ENCODE data around the gene POLR3F.
A peak's percentile ranks its signal among the peaks of the same experiment; 100 is the strongest.
"Not testable (repeated sequence)": the region's sequence is repeated elsewhere in the genome, so short reads cannot be mapped to it uniquely, and the experiment has no call there.

Gene POLR3F

DNA sequence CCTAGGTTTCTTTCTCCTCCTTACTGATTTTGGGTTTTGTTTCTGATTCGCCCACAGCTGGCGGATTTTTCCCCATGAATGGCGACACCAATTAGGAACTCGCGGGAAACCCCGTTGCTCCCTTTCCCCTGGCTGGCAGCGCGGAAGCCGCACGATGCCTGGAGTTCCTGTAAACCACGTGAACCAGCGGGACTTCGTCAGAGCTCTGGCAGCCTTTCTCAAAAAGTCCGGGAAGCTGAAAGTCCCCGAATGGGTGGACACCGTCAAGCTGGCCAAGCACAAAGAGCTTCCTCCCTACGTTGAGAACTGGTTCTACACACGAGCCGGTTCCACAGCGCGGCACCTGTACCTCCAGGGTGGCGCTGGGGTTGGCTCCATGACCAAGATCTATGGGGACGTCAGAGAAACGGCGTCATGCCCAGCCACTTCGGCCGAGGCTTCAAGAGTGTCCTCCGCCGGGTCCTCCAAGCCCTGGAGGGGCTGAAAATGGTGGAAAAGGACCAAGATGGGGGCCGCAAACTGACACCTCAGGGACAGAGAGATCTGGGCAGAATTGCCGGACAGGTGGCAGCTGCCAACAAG lies 37.4 kb downstream of the POLR3F start:
- DNase-seq (ENCODE audit: low spot score): no peak

- no peak for DNase-seq (ENCODE audit: low spot score)
These were observed 39.6 kb downstream of the POLR3F start for GRCh38 chr20:18506744-18507143.

DNA sequence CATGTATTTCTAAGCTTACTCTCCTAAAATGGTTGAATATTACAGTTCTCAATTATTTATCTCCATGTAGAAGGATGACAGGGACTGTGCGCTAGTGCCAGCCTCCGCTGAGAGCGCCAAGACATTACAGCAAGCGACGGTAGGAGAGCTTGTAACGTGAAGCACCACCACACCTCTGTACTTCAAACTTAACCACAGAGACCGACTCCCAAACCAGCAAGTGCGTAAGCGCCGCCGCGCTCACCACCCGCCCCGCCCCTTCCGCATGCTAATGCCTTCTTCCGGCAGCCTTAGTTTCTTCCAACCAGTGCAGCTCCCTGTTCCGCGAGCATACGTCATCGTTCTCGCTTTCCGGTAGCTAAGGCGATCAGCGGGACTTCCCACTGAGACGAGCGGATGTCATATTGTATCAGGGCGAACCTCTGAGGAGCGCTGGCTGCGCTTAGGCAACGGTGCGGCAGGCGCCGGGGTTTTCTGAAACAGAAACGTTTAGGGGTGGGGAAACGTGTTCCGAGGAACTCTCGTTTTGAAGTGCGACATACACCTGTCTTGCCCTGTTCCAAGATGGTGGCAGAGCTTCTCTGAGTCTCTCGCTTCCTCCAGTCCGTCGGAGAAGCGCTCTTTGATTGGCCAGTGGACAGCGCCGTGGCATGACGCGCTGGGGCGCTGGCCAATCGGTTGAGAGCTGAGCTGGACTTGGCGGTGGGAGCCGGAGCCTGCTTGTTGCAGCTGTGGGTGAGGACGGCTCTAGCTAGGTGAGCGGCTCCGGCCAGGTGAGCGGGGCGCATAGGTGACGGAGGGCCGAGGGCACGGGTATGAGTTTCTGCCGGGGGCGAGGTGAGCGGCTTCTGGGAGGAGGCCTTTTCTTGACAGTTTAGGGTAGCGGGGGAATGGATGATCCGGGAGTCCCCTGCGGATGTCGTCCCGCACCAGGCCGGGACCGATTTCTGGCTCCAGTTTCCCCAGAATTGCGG lies 40.3 kb downstream of the POLR3F start, which contains the start of gene SEC23B:
Gene SEC23B (plus strand): TSS at position 723 of the 974 bp plus-strand sequence. CDS start 2,896 bp downstream, outside the sequence.
- peak; percentile 97 for DNase-seq (ENCODE audit: low spot score)

- no peak for DNase-seq (ENCODE audit: low spot score)
These were observed 44.4 kb downstream of the POLR3F start for GRCh38 chr20:18511571-18511970.

- no peak for DNase-seq (ENCODE audit: low spot score)
These were observed 46.0 kb downstream of the POLR3F start for GRCh38 chr20:18513208-18513607.

GRCh38 chr20:18514127-18514526 lies 46.9 kb downstream of the POLR3F start:
- no peak for DNase-seq (ENCODE audit: low spot score)

DNA sequence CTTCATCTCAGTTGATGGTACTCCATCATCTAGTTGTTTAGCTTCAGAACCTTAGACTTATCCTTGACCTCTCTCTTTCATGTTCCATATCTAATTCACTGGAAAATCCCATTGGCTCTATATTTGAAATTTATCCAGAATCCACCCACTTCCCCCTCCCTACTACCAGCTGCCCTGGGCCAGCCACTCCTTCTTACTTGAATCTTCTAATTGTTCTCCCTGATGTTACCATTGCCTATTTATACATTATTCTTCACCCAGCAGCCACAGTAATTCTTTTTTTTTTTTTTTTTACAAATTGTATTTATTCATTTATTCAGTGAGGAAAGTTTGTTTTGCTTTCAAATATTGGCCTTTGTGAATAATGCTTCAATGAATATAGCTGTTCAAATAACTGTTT lies 48.8 kb downstream of the POLR3F start:
- DNase-seq (ENCODE audit: low spot score): no peak

DNA sequence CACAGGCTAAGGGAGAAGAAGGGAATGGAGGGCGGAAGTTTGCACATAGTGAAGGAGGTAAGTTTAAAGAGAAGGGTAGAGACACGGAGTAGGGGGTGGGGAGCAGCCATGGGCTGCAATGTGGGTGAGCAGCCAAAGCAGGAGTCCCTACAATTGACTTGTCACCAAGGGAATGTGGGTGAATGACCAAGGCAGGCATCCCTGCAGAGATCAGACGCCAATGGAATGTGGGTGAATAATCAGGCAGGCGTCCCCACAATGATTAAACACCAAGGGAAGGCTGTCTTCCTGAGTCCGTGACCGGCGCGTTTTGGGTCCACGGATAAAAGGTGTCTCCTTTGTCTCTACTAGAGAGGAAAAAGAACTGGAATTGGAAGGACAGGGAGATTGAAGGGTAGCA lies 54.9 kb downstream of the POLR3F start:
- not testable (repeated sequence) for DNase-seq (ENCODE audit: low spot score)

- no peak for DNase-seq (ENCODE audit: low spot score)
These were observed 55.9 kb downstream of the POLR3F start for GRCh38 chr20:18523066-18523465.

DNA sequence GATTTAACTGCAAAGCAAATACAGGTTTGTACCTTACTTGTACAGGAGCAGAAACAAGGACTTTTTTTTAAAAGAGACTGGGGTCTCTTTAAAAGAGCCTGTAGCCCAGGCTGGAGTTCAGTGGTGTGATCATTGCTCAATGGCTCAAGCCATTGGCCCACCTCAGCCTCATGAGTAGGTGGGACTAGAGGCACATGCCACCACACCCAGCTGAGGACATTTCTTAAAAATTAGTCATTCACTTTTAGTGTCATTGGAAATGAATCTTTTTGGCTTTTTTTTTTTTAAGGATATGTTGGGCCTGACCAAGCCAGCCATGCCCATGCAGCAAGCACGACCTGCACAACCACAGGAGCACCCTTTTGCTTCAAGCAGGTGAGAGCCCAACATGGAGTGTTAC lies 57.5 kb downstream of the POLR3F start:
- DNase-seq (ENCODE audit: low spot score): no peak

GRCh38 chr20:18526761-18527160 lies 59.6 kb downstream of the POLR3F start:
- DNase-seq (ENCODE audit: low spot score): not testable (repeated sequence)

- DNase-seq (ENCODE audit: low spot score): no peak
These were observed 60.1 kb downstream of the POLR3F start for GRCh38 chr20:18527339-18527738.

DNA sequence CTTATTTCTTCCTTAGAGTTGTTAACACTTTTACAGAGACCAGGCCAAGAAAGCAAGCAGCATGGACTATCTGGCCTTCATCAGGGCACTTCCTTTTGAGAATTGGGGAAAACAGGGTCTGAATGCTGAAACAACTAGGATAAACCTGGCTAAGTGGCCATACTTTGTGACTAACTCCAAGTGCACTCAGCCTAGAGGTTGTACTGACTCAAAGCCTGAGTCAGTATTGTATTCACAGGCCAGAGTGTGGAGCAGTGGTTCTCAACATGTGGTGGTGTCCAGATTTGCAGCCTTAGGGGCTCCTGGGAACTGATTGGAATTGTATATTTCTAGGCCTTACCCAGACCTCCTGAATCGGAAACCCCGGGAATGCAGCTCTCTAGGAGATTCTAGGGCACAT lies 60.6 kb downstream of the POLR3F start:
- DNase-seq (ENCODE audit: low spot score): no peak

- no peak for DNase-seq (ENCODE audit: low spot score)
These were observed 61.9 kb downstream of the POLR3F start for GRCh38 chr20:18529041-18529440.

DNA sequence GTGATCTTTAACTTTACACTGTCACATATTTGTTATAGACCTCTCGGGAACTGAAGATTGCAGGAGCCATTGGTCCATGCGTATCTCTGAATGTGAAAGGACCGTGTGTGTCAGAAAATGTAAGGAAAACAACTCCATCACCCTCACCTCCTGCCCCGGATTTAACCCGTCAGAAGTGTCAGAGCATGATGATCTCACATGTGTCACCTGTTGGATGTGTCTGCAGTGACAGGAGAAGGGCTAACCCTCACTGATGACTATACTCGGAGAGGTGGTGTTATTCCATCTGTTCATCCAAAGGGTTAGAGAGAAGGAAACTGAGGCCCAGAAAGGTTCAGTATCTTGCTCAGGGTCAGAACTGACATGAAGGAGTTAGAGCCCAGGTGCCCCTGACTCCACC lies 65.4 kb downstream of the POLR3F start:
- no peak for DNase-seq (ENCODE audit: low spot score)

DNA sequence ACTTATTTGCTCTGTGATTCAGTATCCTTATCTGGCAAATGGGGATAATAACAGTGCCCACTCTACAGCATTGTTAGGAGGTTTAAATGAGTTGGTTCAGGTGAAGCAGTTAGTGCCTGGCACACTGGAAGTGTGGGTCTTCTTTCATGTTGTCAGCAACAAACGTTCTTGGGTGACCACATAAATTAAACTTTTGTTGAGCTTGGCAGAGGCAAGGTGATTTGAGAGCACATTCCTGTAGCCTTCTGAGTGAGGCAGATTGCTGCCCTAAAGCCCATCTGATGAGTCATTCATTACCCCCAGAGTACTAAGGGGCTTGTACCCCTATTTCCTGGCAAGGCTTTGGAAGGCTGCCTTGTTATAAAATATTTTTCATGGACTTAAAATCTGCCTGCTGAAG lies 66.3 kb downstream of the POLR3F start:
- DNase-seq (ENCODE audit: low spot score): no peak

DNA sequence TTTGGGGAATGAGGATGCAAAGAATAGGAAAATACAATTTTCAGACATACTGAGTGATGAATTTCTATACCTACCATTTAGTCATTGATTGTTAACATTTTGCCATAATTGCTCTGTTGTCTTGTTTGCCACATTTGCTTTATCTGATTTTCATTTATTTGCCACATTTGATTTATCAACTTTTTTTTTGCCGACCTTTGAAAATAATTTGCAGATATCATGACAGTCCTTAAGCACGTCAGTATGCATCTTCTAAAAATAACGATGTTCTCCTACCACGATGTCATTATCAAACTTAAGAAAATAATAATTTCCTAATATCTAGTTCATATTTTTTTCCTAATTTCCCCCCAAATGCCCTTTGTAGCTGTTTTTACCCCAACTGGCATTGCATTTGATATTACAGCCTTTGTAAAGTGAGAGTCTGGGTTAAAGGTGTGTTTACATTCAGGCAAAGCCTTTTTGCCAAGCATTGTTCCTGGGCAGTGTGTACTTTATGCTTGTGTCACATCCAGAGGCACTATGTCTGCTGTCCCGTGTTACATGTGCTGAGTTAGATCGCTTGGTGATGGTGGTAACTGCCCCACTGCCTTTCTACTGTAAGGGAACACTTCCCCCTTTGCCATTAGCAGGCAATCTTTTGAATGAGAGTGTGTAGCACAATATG lies 66.9 kb downstream of the POLR3F start:
- DNase-seq (ENCODE audit: low spot score): no peak
